Umbilical cord (tissue), 2 donors: ENCODE results near the gene ERCC8. TPM values are rescaled to one million over a fixed set of nuclear protein-coding genes. Genes with fewer than 3 reads are reported as not detected.
A peak's percentile ranks its signal among the peaks of the same experiment; 100 is the strongest.
"Not testable (repeated sequence)": the region's sequence is repeated elsewhere in the genome, so short reads cannot be mapped to it uniquely, and the experiment has no call there.

Experiments
- DNase-seq: peaks from one replicate; pipeline ENCODE4 v3.0.0-alpha.2; 2015; ENCODE audit warnings: low spot score
- total RNA-seq: library from RNA; depleted of rRNA; stranded (reverse); fragments of >200 nt; gene quantifications from one replicate; pipeline ENCODE4 v1.2.3, GENCODE V29; 2014; ENCODE audit warnings: low replicate concordance; ENCODE audit not compliant: insufficient read depth

The ERCC8 gene
- total RNA-seq, 1 donor from 2014 or later: 11.6 TPM

- no peak for DNase-seq
Measured at GRCh38 chr5:60918466-60918865, 26.4 kb downstream of the ERCC8 start.

GRCh38 chr5:60916646-60917045, 28.2 kb downstream of the ERCC8 start:
- no peak for DNase-seq

- DNase-seq: no peak
Measured at GRCh38 chr5:60903356-60903755, 41.5 kb downstream of the ERCC8 start.

- DNase-seq: no peak
Measured at GRCh38 chr5:60896991-60897390, 47.9 kb downstream of the ERCC8 start.

GRCh38 chr5:60893521-60893920, 51.3 kb downstream of the ERCC8 start:
- DNase-seq: no peak

- DNase-seq: no peak
Measured at GRCh38 chr5:60891667-60892066, 53.2 kb downstream of the ERCC8 start.

- no peak for DNase-seq
Measured at GRCh38 chr5:60888359-60889061, 56.4 kb downstream of the ERCC8 start.

GRCh38 chr5:60887746-60888145, 57.1 kb downstream of the ERCC8 start:
- DNase-seq: no peak

GRCh38 chr5:60887096-60887495, 57.8 kb downstream of the ERCC8 start:
- DNase-seq: no peak

GRCh38 chr5:60886158-60886557, 58.7 kb downstream of the ERCC8 start:
- DNase-seq: no peak

GRCh38 chr5:60883229-60883628, 61.6 kb downstream of the ERCC8 start:
- DNase-seq: no peak

- no peak for DNase-seq
Measured at GRCh38 chr5:60872892-60873291, 72.0 kb downstream of the ERCC8 start.

GRCh38 chr5:60870857-60871256, 74.0 kb downstream of the ERCC8 start:
- DNase-seq: no peak

GRCh38 chr5:60860572-60860971, 84.3 kb downstream of the ERCC8 start:
- not testable (repeated sequence) for DNase-seq

- no peak for DNase-seq
Measured at GRCh38 chr5:60856066-60856465, 88.8 kb downstream of the ERCC8 start.

- DNase-seq: no peak
Measured at GRCh38 chr5:60852940-60853339, 91.9 kb downstream of the ERCC8 start.

GRCh38 chr5:60852317-60852716, 92.6 kb downstream of the ERCC8 start:
- no peak for DNase-seq

- DNase-seq: no peak
Measured at GRCh38 chr5:60851626-60852025, 93.2 kb downstream of the ERCC8 start.

GRCh38 chr5:60846298-60846697, 98.6 kb downstream of the ERCC8 start:
- no peak for DNase-seq

GRCh38 chr5:60843936-60844905, 100.6 kb downstream of the ERCC8 start, which contains the start of gene ELOVL7:
Gene ELOVL7 (minus strand): TSS chr5:60844269. CDS start chr5:60787397, 56,872 bp downstream.
- peak; percentile 52 for DNase-seq

GRCh38 chr5:60843386-60843935, 101.4 kb downstream of the ERCC8 start:
- no peak for DNase-seq

- DNase-seq: no peak
Measured at GRCh38 chr5:60842871-60843385, 101.9 kb downstream of the ERCC8 start.
